IMR-90 (cell line): ENCODE data around the gene EIF4G3.

Source experiments
- BHLHE40 ChIP-seq: fragments of 150-350 bp; IDR thresholded peaks from 2 replicates; pipeline ENCODE4 v1.6.1; 2016; ENCODE audit warnings: mild to moderate bottlenecking, low read depth, low read length
- CEBPB ChIP-seq: IDR thresholded peaks from 2 replicates; pipeline ENCODE4 v1.6.1; 2012; ENCODE audit warnings: low read depth, low read length, improper control_type of control experiment
- CTCF ChIP-seq: conservative IDR thresholded peaks from 2 replicates; pipeline ENCODE4 v1.5.1; 2012; ENCODE audit warnings: mild to moderate bottlenecking, low read depth, low read length, improper control_type of control experiment
- MAZ ChIP-seq: IDR thresholded peaks from 2 replicates; pipeline ENCODE4 v1.6.1; 2012; ENCODE audit warnings: low read depth, mild to moderate bottlenecking, low read length, improper control_type of control experiment, moderate library complexity, borderline replicate concordance
- POLR2A ChIP-seq: IDR thresholded peaks from 2 replicates; pipeline ENCODE4 v1.6.1; 2012; ENCODE audit warnings: mild to moderate bottlenecking, low read depth, low read length
- RAD21 ChIP-seq: IDR thresholded peaks from 2 replicates; pipeline ENCODE4 v1.6.1; 2012; ENCODE audit warnings: low read length, improper control_type of control experiment
- RCOR1 ChIP-seq: IDR thresholded peaks from 2 replicates; pipeline ENCODE4 v1.6.1; 2012; ENCODE audit warnings: mild to moderate bottlenecking, low read length, improper control_type of control experiment; ENCODE audit not compliant: insufficient replicate concordance
- SMC3 ChIP-seq: fragments of 150-350 bp; IDR thresholded peaks from 2 replicates; pipeline ENCODE4 v1.6.1; 2016; ENCODE audit warnings: low read depth, mild to moderate bottlenecking, antibody characterized with exemption, low read length, moderate library complexity
- USF2 ChIP-seq: fragments of 150-350 bp; IDR thresholded peaks from 2 replicates; pipeline ENCODE4 v1.6.1; 2017; ENCODE audit warnings: mild to moderate bottlenecking, antibody characterized with exemption, low read length, low read depth
- TF ChIP-seq, protein P1 (sequence below): fragments of 150-350 bp; IDR thresholded peaks from 2 replicates; pipeline ENCODE4 v1.6.1; 2016; ENCODE audit warnings: low read depth, mild to moderate bottlenecking, low read length, moderate library complexity, borderline replicate concordance

- TF ChIP-seq BHLHE40 (no peak), CTCF (no peak), POLR2A (no peak), MAZ (no peak), CEBPB (no peak), USF2 (no peak), SMC3 (no peak), RAD21 (no peak), RCOR1 (no peak)
- TF ChIP-seq, protein P1, sequence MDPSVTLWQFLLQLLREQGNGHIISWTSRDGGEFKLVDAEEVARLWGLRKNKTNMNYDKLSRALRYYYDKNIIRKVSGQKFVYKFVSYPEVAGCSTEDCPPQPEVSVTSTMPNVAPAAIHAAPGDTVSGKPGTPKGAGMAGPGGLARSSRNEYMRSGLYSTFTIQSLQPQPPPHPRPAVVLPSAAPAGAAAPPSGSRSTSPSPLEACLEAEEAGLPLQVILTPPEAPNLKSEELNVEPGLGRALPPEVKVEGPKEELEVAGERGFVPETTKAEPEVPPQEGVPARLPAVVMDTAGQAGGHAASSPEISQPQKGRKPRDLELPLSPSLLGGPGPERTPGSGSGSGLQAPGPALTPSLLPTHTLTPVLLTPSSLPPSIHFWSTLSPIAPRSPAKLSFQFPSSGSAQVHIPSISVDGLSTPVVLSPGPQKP: no peak
Measured at GRCh38 chr1:20811916-20812315, 364.8 kb downstream of the EIF4G3 start.
